GM19351 (cell line): ENCODE results near the gene HIGD2A.

Experiments used
- ATAC-seq: cut with Tn5 transposase; IDR thresholded peaks from one replicate; pipeline ENCODE4 v1.9.1; 2021; ENCODE audit warnings: mild to moderate bottlenecking, moderate library complexity; ENCODE audit not compliant: unreplicated experiment

HIGD2A gene

DNA sequence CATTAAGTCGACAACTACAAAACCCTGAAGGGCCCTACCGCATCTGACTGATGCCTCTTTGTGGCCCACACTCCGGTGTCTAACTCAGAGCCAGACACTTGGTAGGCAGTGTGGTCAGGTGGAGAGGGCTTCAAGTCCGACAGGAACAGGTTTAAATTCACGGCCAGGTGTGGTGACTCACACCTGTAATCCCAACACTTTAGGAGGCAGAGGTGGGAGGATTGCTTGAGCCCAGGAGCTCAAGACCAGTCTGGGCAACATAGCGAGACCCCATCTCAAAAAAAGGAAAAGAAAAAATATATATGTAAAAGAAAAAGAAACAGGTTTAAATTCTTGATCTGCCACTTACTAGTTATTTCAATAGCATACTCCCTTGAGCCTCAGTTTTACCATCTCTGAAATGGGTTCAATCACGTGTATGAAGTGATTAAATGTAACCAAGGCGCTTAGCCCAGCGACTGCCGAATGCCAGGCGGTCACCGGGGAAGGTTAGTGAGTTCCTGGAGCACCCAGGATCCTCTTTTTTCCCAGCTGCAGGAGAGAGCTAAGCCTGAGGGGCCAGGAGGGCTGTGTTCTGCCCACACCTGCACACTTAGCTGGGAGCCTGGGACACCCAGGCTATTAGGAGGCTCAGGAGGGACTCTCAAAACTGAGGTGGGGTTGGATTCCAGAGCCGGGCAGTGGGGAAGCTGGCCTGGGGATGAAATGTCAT lies 26.8 kb downstream of the HIGD2A start:
- ATAC-seq, result peak; percentile 1

DNA sequence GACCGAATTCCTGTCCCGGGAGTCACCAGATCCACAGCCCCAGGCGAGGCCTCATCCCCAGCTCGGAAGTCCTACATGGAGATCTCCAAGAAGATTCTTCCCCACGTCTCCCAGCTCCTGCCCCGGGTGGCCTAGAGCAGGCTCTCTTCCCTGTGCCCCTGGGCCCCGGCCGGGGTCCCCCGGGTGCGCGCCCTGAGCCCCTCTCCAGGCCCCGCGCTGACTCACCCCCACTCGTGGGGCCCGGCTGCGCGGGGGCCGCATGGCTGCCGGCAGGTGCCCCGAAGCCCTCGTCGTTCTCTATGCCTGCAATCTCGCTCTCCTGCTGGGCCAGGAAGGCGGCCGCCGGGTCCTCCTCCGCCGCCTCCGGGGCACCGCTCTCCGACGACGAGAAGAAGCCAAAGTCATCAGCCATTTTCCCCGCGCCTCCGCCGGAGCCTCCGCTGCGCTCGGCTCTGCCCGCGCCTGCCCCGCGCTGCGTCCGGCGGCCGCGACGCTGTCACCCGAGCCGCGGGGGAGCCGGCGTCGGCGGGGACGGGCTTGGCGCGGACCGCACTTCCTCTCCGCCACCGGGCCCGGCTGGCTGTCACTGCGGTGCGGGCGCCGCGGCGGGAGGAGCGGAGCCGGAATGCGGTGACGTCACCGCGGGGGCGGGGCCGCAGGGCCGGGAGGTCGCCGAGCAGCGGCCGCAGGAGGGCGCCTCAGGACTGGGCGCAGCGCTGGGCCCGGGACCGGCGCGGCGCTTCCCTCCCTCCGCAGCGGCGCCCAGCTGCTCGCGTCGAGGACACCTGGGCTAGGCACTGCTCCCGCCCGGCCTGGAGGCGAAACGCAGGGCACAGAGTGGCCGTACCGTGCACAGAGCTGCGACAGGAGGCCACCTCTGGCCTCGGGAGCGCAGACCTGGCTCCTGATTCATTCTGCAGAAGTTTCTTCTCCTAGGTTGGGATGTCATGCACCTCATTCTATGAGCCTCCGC lies 27.7 kb downstream of the HIGD2A start, which contains the start of gene CLTB:
TSS of gene CLTB (minus strand) at position 588 of the 973 bp plus-strand sequence. CDS start at position 412, 176 bp downstream.
- peak; percentile 97 for ATAC-seq

DNA sequence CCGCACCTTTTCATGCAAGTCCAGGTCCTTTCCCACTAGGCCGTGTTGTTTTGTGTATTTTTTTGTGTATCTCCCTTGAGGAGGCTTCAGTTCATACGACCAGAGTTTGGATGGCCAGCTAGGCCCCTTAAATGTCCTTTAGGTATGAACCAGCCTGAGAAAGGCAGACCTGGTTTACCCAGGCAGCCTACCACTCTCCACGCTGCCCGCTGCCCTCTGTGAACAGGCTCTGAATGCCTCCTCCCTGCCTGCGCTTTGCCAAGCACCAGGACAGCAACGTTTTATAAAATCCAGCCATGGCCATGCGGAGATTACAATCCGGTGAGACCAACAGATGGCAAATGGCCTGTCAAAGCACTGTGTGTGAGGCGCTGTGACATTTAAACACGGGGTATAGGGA lies 28.4 kb downstream of the HIGD2A start:
- ATAC-seq, result no peak

DNA sequence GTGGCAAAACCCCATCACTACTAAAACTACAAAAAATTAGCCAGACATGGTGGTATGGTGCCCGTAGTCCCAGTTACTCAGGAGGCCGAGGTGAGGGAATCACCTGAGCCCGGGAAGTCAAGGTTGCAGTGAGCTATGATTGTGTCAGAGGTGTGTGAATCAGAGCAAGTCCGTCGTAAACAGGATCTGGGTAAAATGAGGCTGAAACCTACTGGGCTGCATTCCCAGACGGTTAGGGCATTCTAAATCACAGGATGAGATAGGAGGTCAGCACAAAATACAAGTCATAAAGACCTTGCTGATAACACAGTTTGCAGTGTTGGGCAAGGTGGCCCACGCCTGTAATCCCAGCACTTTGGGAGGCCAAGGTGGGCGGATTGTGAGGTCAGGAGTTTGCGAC lies 29.7 kb downstream of the HIGD2A start:
- ATAC-seq, result no peak

DNA sequence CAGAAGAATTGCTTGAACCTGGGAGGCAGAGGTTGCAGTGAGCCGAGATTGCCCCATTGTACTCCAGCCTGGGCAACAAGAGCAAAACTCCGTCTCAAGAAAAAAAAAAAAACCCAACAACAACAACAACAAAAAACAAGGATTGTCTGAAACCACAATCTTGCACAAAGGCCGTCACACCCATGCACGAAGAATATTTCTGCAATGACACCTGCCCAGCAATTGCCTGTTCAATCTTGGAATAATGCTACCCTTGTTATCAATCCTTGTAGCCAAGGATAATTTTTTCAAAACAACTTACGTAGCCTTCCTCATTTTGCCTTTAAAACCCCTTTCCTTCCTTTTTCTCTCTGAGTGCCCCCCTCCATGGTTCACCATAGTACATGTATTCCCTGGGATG lies 31.5 kb downstream of the HIGD2A start:
- ATAC-seq, result no peak

DNA sequence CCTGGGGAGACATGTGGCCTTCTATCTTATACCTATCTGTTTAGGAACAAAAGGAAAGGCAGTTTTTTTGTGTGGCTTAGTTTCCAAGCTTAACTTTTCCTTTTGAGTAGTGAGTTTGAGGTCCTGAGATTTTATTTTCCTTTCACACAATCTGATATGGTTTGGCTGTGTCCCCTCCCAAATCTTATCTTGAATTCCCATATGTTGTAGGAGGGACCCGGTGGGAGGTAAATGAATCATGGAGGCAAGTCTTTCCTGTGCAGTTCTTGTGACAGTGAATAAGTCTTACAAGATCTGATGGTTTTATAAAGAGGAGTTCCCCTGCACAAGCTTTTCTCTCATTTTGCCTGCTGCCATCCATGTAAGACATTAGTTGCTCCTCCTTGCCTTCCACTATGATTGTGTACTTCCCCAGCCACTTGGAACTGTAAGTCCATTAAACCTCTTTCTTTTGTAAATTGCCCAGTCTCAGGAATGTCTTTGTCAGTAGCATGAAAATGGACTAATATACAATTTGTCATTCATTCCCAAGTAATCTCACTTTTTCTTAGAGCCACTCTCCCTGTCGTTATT lies 32.5 kb downstream of the HIGD2A start:
- ATAC-seq, result no peak

DNA sequence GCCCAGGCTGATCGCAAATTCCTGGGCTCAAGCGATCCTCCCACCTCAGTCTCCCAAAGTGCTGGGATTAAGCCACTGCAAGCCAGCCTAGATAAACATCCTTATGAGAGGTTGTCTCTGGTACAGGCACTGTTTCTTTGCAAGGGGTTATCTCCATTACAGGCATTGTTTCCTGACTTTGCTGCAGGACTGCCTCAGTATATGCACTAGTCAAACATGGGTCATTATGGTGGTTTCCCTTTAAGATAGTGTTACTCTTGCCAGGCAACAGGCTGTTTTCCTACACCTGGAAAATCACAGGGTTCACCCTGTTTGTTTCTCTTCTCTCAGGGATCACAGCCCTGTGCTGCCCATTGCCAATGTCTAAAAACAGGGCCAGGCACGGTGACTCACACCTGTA lies 35.6 kb downstream of the HIGD2A start:
- ATAC-seq, result no peak

DNA sequence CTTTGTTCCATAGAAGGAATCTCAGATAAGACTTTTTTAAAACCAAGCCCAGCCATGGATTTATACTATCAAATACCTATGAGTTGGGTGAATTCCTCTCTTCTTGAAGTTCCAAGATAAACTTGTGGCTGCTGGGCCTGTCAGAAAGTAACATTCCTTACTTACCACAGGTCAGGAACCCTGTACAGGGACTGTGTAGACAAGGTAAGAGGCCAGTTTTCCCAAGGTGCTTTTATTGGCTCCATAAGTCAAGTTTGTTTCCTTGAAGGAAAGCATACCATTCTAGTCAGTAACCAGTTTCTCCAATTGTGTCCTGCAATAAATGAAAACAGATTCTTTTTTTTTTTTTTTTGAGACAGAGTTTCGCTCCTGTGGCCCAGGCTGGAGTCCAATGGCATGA lies 36.6 kb downstream of the HIGD2A start:
- no peak for ATAC-seq

DNA sequence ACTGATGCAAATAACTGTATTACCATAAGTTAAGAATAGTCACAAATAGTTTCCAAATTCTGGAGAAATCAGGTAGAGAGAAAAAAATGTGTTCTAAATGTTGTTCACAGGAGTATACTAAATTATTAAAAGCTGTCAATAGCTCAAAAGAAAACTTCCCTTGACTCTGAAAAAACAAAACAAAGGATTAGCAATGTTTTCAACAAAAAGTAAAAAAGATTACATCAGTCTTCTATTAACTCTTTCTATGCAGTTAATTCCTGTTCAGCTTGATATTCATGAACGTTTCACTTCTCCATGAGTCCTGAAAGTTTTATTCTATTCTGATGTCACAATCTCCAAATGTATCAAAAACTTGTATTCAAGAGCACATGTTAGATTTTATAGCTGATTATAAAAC lies 37.2 kb downstream of the HIGD2A start:
- no peak for ATAC-seq

DNA sequence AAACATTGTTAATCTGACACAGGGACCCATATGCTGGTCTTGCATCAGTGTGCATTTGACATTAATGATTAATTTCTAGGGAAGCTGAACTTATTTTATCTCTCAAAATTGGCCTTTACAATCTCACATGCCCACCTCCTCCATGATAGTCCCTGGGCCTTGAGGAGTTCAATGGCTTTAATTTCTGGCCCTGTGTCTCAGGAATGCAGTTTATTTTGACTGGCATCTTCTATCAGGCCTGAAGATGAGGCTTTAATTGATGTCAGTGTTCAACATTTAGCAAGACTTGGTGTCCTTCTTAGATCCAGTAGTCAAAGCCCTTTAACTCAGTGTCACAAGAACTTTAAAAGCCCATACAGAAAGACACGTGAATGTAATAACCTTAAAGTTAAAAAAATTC lies 38.3 kb downstream of the HIGD2A start:
- ATAC-seq, result no peak

DNA sequence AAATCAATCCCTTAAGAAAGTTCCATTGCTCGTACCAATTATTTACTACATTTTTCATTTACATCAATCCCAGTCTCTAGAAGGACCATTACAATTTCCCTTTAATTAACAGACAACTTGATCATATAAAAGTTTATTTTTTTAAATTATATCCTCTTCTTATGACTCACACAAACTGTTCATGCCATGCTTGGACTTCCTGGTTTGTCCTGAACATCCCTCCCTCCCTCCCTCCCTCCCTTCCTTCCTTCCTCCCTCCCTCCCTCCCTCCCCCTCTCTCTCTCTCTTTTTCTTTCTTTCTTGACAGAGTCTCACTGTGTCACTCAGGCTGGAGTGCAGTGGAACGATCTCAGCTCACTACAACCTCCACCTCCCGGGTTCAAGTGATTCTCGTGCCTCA lies 39.4 kb downstream of the HIGD2A start:
- no peak for ATAC-seq

DNA sequence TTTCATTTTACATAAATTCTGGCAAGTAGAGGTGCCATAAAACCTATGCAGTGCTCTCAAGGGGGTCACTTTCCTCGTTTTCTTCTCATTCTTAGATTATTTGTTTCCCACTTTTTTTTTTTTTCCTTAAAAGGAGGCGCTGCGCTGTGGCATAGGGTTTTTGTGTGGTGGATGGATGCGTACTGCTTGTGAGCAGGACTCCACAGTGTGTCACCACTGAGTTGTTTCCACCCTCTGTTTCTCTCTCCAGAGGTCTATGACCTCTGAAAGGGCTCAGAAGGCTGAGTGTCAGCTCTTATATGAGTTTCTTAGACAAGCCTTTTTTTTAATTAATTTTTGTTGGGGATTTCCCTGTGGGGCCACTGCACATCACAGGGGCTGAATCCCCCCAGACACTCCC lies 41.4 kb downstream of the HIGD2A start:
- ATAC-seq, result no peak

DNA sequence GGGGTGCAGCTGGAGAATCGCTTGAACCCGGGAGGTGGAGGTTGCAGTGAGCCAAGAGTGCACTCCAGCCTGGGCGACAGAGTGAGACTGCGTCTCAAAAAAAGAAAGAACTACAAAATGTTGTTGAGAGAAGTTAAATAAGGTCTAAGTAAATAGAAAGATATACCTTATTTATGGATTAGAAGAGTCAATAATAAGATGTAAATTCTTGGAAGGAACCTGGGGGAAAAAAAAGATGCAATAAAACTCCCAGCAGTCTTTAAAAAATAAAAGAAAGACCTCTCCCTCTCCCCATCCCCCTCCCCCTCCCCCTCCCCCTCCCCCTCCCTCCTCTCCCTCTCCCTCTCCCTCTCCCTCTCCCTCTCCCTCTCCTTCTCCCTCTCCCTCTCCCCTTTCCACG lies 44.2 kb downstream of the HIGD2A start:
- ATAC-seq, result no peak

DNA sequence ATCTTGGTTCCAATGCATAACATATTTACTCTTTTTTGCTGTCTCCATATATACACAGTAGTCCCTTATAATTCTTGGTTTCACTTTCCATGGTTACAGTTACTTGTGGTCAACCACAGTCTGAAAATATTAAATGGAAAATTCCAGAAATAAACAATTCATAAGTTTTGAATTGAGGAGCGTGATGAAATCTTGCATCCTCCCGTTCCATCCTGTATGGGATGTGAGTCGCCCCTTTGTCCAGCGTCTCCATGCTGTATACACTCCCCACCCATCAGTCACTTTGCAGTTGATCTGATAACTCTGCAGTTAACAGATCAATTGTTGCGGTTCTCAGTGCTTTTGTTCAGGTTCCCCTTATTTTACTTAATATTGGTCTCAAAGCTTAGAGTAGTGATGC lies 48.1 kb downstream of the HIGD2A start:
- ATAC-seq, result peak; percentile 47

DNA sequence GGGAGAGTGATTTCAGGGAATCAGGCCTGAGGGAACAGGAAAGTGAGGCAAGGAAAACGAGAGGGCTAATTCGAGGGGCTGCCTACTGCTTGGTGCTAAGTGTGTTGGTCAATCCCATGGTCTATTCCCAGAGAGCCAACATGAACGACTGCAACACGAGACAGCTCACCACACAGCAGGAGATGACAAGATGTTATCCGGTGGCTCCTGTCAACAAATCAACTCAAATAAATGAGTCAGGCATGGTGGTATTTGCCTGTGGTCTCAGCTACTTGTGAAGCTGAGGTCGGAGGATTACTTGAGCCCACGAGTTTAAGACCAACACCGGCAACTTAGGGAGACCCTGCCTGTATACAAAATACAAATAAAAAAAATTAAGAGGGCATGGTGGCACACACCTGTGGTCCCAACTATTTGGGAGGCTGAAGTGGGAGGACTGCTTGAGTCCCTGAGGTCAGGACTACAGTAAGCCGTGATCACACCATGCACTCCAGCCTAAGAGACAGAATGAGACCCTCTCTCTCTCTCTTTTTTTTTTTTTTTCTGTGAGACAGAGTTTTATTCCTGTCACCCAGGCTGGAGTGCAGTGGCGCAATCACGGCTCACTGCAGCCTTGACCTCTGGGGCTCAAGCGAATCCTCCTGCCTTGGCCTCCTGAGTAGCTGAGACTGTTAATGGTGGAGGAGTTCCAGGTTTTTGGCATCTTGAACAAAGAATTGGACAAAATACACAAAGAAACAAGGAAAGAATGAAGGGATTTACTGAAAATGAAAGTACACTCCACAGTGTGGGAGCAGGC lies 50.6 kb downstream of the HIGD2A start:
- ATAC-seq, result no peak
